Ishikawa (cell line): ENCODE results near the gene HAL.

Experiments
- CEBPB ChIP-seq: IDR thresholded peaks from 2 replicates; pipeline ENCODE4 v1.6.1; 2012
- CREB1 ChIP-seq: IDR thresholded peaks from 2 replicates; pipeline ENCODE4 v1.6.1; 2012; ENCODE audit warnings: low read depth
- EGR1 ChIP-seq: IDR thresholded peaks from 2 replicates; pipeline ENCODE4 v1.6.1; 2012
- EP300 ChIP-seq: IDR thresholded peaks from 2 replicates; pipeline ENCODE4 v1.6.1; 2012; ENCODE audit warnings: borderline replicate concordance
- FOXM1 ChIP-seq: IDR thresholded peaks from 2 replicates; pipeline ENCODE4 v1.6.1; 2012; ENCODE audit warnings: low read depth, borderline replicate concordance
- MAX ChIP-seq: IDR thresholded peaks from 2 replicates; pipeline ENCODE4 v1.6.1; 2012
- RAD21 ChIP-seq: IDR thresholded peaks from 2 replicates; pipeline ENCODE4 v1.6.1; 2012; ENCODE audit warnings: low read depth
- REST ChIP-seq: IDR thresholded peaks from 2 replicates; pipeline ENCODE4 v1.6.1; 2012; ENCODE audit warnings: low read depth, mild to moderate bottlenecking
- TAF1 ChIP-seq: IDR thresholded peaks from 2 replicates; pipeline ENCODE4 v1.6.1; 2012; ENCODE audit warnings: low read depth, mild to moderate bottlenecking
- TEAD4 ChIP-seq: IDR thresholded peaks from 2 replicates; pipeline ENCODE4 v1.6.1; 2012
- YY1 ChIP-seq: IDR thresholded peaks from 2 replicates; pipeline ENCODE4 v1.6.1; 2012; ENCODE audit warnings: low read depth
- ZBTB7A ChIP-seq: IDR thresholded peaks from 2 replicates; pipeline ENCODE4 v1.6.1; 2012; ENCODE audit warnings: low read depth

GRCh38 chr12:95990136-95990535 lies 6.0 kb downstream of the HAL start:
- TF ChIP-seq CREB1: no peak
- no peak for TF ChIP-seq YY1
- TF ChIP-seq RAD21: no peak
- no peak for TF ChIP-seq MAX
- no peak for TF ChIP-seq EP300
- no peak for TF ChIP-seq TEAD4
- no peak for TF ChIP-seq CEBPB
- TF ChIP-seq ZBTB7A: no peak
- no peak for TF ChIP-seq TAF1
- no peak for TF ChIP-seq EGR1
- TF ChIP-seq REST: no peak
- no peak for TF ChIP-seq FOXM1
